GM23248 (cell line): ENCODE results near the gene R3HDM4. TPM values are rescaled to one million over a fixed set of nuclear protein-coding genes. Genes with fewer than 3 reads are reported as not detected.
A peak's percentile ranks its signal among the peaks of the same experiment; 100 is the strongest.

Experiments
- DNase-seq: peaks from one replicate; pipeline ENCODE4 v3.0.0-alpha.2; 2015
- H2AFZ ChIP-seq: fragments of 200-600 bp; sonication (generic); 2 replicates; pipeline ENCODE4 v1.6.1; 2016; ENCODE audit warnings: antibody characterized with exemption
- H3F3A ChIP-seq: fragments of 200-600 bp; sonication (generic); 2 replicates; pipeline ENCODE4 v1.6.1; 2016; ENCODE audit warnings: mild to moderate bottlenecking, antibody characterized with exemption, mixed run types; ENCODE audit not compliant: insufficient read depth
- H3K27ac ChIP-seq: fragments of 200-600 bp; sonication (generic); 2 replicates; pipeline ENCODE4 v1.5.1; 2016; ENCODE audit warnings: mild to moderate bottlenecking
- H3K27me3 ChIP-seq: fragments of 200-600 bp; sonication (generic); replicated peaks from 2 replicates; pipeline ENCODE4 v1.6.1; 2016; ENCODE audit warnings: mild to moderate bottlenecking; ENCODE audit not compliant: insufficient read depth
- H3K36me3 ChIP-seq: fragments of 200-600 bp; sonication (generic); 2 replicates; pipeline ENCODE4 v1.6.1; 2016; ENCODE audit warnings: low read depth, mild to moderate bottlenecking
- H3K4me1 ChIP-seq: fragments of 200-600 bp; sonication (generic); 2 replicates; pipeline ENCODE4 v1.6.1; 2016; ENCODE audit warnings: mild to moderate bottlenecking; ENCODE audit not compliant: insufficient read depth
- H3K4me2 ChIP-seq: fragments of 200-600 bp; sonication (generic); one replicate; pipeline ENCODE4 v1.6.1; 2016; ENCODE audit warnings: mild to moderate bottlenecking; ENCODE audit not compliant: unreplicated experiment
- H3K4me3 ChIP-seq: fragments of 200-600 bp; sonication (generic); 2 replicates; pipeline ENCODE4 v1.5.1; 2016; ENCODE audit warnings: mild to moderate bottlenecking
- H3K79me2 ChIP-seq: fragments of 200-600 bp; sonication (generic); 2 replicates; pipeline ENCODE4 v1.6.1; 2016; ENCODE audit warnings: mild to moderate bottlenecking; ENCODE audit not compliant: insufficient read depth
- H3K9ac ChIP-seq: fragments of 200-600 bp; sonication (generic); 2 replicates; pipeline ENCODE4 v1.6.1; 2016; ENCODE audit warnings: mild to moderate bottlenecking
- H3K9me2 ChIP-seq: fragments of 200-600 bp; sonication (generic); 2 replicates; pipeline ENCODE4 v1.6.1; 2016; ENCODE audit warnings: mixed run types, mild to moderate bottlenecking, moderate library complexity; ENCODE audit not compliant: insufficient read depth
- H3K9me3 ChIP-seq: fragments of 200-600 bp; sonication (generic); one replicate; pipeline ENCODE4 v1.6.1; 2017; ENCODE audit warnings: low read depth
- H4K20me1 ChIP-seq: fragments of 200-600 bp; sonication (generic); 2 replicates; pipeline ENCODE4 v1.6.0; 2016; ENCODE audit not compliant: insufficient read depth
- EZH2 ChIP-seq: fragments of 200-600 bp; sonication (generic); IDR thresholded peaks from 2 replicates; pipeline ENCODE4 v1.6.1; 2018; ENCODE audit warnings: antibody characterized with exemption, mild to moderate bottlenecking; ENCODE audit not compliant: insufficient read depth, poor library complexity, severe bottlenecking
- EZH2phosphoT487 ChIP-seq: fragments of 200-600 bp; sonication (generic); IDR thresholded peaks from 2 replicates; pipeline ENCODE4 v1.6.1; 2018; ENCODE audit warnings: antibody characterized with exemption, moderate library complexity, mild to moderate bottlenecking, low read depth; ENCODE audit not compliant: insufficient read depth
- WGBS, 2 experiments: methylation state at CpG; one replicate each; pipeline ENCODE4 v1.1.6; 2015 to 2017; ENCODE audit warnings: low lambda C conversion rate in 2 of 2, low coverage in 1 of 2; ENCODE audit errors: missing lambda C conversion rate in 2 of 2; 5-methylcytosine and 5-hydroxymethylcytosine counted together
- in situ Hi-C: fragments of 300-500 bp; cut with MboI; formaldehyde crosslinking; loops from 2 replicates; pipeline ENCODE4 v1.15.0; 2020
- polyA plus RNA-seq: library from polyadenylated mRNA; unstranded; fragments of >200 nt; fragmentation: Nextera tagmentation; extraction: Ambion mirVana; gene quantifications from 2 replicates; pipeline ENCODE4 v1.2.1, GENCODE V29; 2016
- total RNA-seq: library from RNA; depleted of rRNA; stranded (reverse); fragments of >200 nt; shearing (Covaris generic); gene quantifications from 2 replicates; pipeline ENCODE4 v1.2.3, GENCODE V29; 2014

The R3HDM4 gene
- total and polyA plus RNA-seq, 2 experiments from 2014 or later = 50.9 to 52.7 TPM

DNA sequence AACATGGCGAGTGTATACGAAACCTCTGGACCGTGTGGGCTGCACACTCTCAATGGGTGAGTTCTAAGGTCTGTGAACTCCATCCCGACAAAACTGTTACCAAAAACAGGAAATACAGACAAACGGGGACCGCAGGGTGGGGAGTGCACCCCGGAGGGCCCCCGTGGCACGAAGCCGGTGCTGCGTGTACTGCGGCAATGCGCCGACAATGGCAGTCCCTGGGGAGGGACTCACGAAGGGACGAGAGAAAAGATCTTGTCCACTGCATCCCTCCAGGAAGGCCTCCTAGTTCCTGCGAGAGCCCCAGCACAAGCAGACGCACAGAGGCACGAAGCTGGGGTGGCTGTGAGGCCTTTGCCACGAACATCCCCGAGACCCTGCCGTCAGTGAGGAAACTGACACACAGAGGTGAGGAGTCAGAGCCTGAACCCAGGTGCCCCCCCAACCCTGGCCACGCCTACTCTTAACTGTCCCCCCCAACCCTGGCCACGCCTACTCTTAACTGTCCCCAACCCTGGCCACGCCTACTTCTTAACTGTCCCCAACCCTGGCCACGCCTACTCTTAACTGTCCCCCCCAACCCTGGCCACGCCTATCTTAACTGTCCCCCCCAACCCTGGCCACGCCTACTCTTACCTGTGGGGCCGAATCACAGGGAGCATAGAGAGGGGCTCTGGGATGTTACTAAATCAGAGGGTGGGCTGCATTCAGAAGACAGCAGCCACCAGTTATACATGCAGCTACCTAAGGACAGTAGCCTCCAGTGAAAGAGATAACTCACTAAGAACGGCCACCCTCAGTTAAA lies 24.2 kb downstream of the R3HDM4 start:
- no peak overlapping the region for H3K4me3 ChIP-seq
- no peaks in the 10 kb centered on the region for H3K9me3 ChIP-seq
- no peak overlapping the region for H2AFZ ChIP-seq
- WGBS, 2 experiments = 88 to 93% methylated on average over 26 to 30 of the region's 30 CpGs
- peaks cover 3% of the 10 kb centered on the region for H3F3A ChIP-seq
- H4K20me1 ChIP-seq = no peaks in the 10 kb centered on the region
- H3K9ac ChIP-seq = no peak overlapping the region
- H3K36me3 ChIP-seq = no peaks in the 10 kb centered on the region
- no peak for DNase-seq
- no peaks in the 10 kb centered on the region for H3K4me1 ChIP-seq
- in situ Hi-C loops = no loop called here
- TF ChIP-seq EZH2 = no peak
- TF ChIP-seq EZH2phosphoT487 = no peak
- no peak overlapping the region for H3K4me2 ChIP-seq
- H3K9me2 ChIP-seq = no peaks in the 10 kb centered on the region
- no peak overlapping the region for H3K27ac ChIP-seq
- H3K79me2 ChIP-seq = peaks cover 24% of the 10 kb centered on the region
- H3K27me3 ChIP-seq = no peaks in the 10 kb centered on the region

DNA sequence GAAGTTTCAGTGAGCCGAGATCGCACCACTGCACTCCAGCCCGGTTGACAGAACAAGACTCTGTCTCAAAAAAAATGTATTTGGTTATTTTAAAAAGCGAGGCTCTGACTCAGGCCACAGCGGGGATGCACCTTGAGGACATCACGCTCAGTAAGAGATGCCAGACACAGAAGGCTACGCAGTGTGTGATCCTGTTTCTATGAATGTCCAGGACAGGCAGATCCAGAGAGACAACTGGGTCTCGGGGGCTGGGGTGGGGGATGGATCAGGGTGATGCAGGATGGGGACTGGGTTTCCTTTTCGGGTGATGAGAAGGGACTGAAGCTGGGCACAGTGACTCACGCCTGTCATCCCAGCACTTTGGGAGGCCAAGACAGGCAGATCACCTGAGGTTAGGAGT lies 25.4 kb downstream of the R3HDM4 start:
- Histone ChIP-seq H3K4me2 (no peak overlapping the region), H3K4me1 (no peaks in the 10 kb centered on the region), H3K9me3 (no peaks in the 10 kb centered on the region), H4K20me1 (no peaks in the 10 kb centered on the region), H2AFZ (no peak overlapping the region), H3K4me3 (no peak overlapping the region), H3K36me3 (no peaks in the 10 kb centered on the region), H3F3A (no peaks in the 10 kb centered on the region), H3K27ac (no peak overlapping the region), H3K9ac (no peak overlapping the region), H3K79me2 (peaks cover 24% of the 10 kb centered on the region), H3K9me2 (no peaks in the 10 kb centered on the region), H3K27me3 (no peaks in the 10 kb centered on the region)
- TF ChIP-seq EZH2phosphoT487 = no peak
- TF ChIP-seq EZH2 = no peak
- in situ Hi-C loops = no loop called here
- no peak for DNase-seq
- 91 to 94% methylated on average over 10 of the region's 10 CpGs for WGBS, 2 experiments

- H3K27ac ChIP-seq = no peak overlapping the region
- no peak overlapping the region for H3K4me2 ChIP-seq
- in situ Hi-C loops = no loop called here
- no peaks in the 10 kb centered on the region for H3K9me2 ChIP-seq
- no peak overlapping the region for H3K4me3 ChIP-seq
- peaks cover 18% of the 10 kb centered on the region for H3K79me2 ChIP-seq
- no peaks in the 10 kb centered on the region for H3K4me1 ChIP-seq
- no peak overlapping the region for H2AFZ ChIP-seq
- no peaks in the 10 kb centered on the region for H3F3A ChIP-seq
- TF ChIP-seq EZH2 = no peak
- no peak for TF ChIP-seq EZH2phosphoT487
- no peak overlapping the region for H3K9ac ChIP-seq
- no peaks in the 10 kb centered on the region for H4K20me1 ChIP-seq
- H3K9me3 ChIP-seq = no peaks in the 10 kb centered on the region
- peak; percentile 75 for DNase-seq
- no peaks in the 10 kb centered on the region for H3K27me3 ChIP-seq
- no peaks in the 10 kb centered on the region for H3K36me3 ChIP-seq
- WGBS, 2 experiments = 83 to 84% methylated on average over 16 of the region's 16 CpGs
Measured at GRCh38 chr19:887072-887471, 25.9 kb downstream of the R3HDM4 start.

DNA sequence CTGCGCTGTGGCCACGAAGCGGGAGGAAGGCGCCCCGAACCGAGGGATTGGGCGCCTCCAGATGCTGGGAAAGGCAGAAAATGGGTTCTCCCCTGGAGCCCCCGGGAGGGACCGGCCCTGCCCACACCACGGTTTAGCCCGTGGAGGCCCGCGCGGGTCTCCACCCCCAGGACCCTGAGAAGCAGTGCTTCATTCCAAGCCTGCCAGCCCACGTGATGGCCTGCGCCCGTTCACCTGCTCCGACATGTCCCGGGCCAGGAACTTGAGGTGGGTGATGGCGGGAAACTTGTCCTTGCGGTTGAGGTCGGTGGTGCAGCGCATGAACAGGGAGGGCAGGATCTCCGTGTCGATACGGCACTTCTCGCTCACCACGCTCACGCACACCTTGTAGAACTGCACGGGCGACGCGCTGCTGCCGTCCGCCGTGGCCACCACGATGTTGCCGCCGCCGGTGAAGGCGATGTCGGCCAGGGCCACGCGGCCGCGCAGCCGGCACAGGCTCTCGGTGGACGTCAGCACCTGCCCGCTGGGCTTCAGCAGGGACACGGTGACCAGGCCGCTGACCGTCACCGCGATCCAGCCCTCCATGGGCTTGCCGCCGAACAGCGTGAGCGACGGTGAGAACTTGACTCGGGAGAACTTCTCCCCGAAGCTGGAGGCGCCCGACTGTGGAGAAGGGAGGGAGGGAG lies 27.3 kb downstream of the R3HDM4 start:
- Histone ChIP-seq H3K4me1 (no peaks in the 10 kb centered on the region), H3K27me3 (no peaks in the 10 kb centered on the region), H3K9me3 (no peaks in the 10 kb centered on the region), H3K9ac (no peak overlapping the region), H3K4me2 (no peak overlapping the region), H4K20me1 (no peaks in the 10 kb centered on the region), H2AFZ (no peak overlapping the region), H3K4me3 (no peak overlapping the region), H3K27ac (no peak overlapping the region), H3F3A (no peaks in the 10 kb centered on the region), H3K9me2 (no peaks in the 10 kb centered on the region), H3K79me2 (peaks cover 8% of the 10 kb centered on the region; the same call in 1 of the 2 replicates), H3K36me3 (no peaks in the 10 kb centered on the region)
- 94 to 95% methylated on average over 45 to 63 of the region's 64 CpGs for WGBS, 2 experiments
- TF ChIP-seq EZH2phosphoT487 = no peak
- TF ChIP-seq EZH2 = no peak
- in situ Hi-C loops = no loop called here
- no peak for DNase-seq
